Measurements from ENCODE around the gene ARHGEF12. TPM values are rescaled to one million over a fixed set of nuclear protein-coding genes. Genes with fewer than 3 reads are reported as not detected.

Gene ARHGEF12
- total RNA-seq, 4 donors from 2014 or later = 52.9 to 77.3 (median 61.4) TPM

DNA sequence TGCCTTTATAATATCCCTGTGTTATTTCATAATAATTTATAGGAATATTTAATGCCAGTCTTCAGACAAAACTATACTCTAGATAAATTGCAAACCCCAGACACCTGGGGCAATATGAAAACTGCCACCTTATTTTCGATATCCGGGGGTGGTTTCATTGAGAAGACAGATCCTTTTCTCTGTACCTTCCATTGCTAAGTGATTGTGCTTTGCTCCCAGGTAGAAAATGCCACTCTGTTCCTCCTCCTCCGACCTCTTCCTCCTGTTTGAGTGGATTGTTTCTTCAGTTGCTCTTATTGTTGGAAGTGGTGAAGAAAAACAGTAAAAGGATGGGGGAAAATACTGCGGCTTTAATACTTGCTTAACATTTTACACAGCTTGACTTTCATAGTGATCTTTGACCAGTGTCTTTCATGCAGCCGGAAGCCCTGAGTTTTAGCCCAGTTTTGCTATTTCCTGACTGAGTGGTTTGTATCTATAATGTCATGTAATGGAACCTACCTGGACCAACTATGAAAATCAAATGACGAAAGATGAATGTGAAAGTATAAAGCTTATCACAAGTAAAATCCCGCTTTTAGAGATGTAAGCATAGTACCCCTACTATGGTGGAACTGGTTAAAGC lies 169.7 kb downstream of the ARHGEF12 start:
- Histone ChIP-seq H3K36me3 (no peaks in the 10 kb centered on the region), H3K4me1 (no peaks in the 10 kb centered on the region), H3K27ac (no peak overlapping the region), H3K27me3 (peaks cover 14 to 37% (median 20%) of the 10 kb centered on the region in 3 donors), H3K9me3 (no peaks in the 10 kb centered on the region), H3K4me3 (no peak overlapping the region)
- DNase-seq = no peak
- in situ Hi-C loops (cut with MboI; ENCODE audit: low sequenced_read_pairs in 4 of 4) (loop anchor here (10.0 to 25.0 kb wide), 6 partner anchors 179 to 681 kb away; partner anchors contain the start of gene TECTA (in 2 of the 4)), intact Hi-C loops (cut with DNase I; ENCODE audit: low total_unique reads) (loop anchor here (10.0 kb wide), 1 partner anchor 299 kb away; no protein-coding TSS in a partner anchor)
- ATAC-seq = no peak
- TF ChIP-seq CTCF (IDR thresholded peaks at IDR 0.05 in 4 of 5, conservative IDR thresholded peaks at IDR 0.05 in 1 of 5) = no peak
- no peak for TF ChIP-seq POLR2A (IDR thresholded peaks at IDR 0.05)

DNA sequence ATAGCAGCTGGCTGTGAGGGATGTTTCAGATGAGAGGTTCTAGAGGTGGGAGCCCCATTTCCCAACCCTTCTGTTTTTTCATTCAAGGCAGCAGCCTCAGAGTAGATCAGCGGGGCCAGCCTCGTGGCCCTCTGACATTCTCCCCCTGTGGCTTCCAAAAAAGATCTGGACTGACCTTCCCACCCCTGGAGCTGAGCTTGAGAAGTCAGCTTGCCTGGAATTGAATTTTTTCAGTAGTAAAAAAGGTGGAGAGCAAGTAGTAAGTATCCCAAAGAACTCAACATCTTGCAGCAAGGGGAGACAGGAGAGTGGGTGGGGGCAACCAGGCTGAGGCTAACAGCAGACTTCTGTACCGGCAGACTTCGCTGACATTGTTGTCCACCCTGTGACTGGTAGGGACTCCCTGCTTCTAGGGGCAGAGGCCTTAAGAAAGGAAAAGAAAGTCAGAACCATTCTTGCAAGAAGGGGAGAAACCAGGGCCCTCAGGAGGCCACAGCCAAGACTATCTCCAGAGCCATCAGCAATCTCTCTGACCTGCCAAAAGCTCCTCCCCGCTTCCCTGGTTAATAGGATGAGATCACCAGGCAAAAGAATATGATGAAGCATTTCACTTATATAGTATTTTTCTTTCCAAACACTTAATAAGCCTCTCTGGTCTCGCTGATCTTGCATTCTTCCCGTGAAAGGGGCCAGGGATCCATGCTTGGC lies 173.3 kb downstream of the ARHGEF12 start:
- DNase-seq (no peak), ATAC-seq (no peak)
- in situ Hi-C loops (cut with MboI; ENCODE audit: low sequenced_read_pairs in 4 of 4) (loop anchor here (10.0 to 25.0 kb wide), 7 partner anchors 175 to 685 kb away; partner anchors contain the start of gene TECTA (in 2 of the 4)), intact Hi-C loops (cut with DNase I; ENCODE audit: low total_unique reads) (loop anchor here (10.0 kb wide), 1 partner anchor 295 kb away; no protein-coding TSS in a partner anchor)
- TF ChIP-seq CTCF (IDR thresholded peaks at IDR 0.05 in 4 of 5, conservative IDR thresholded peaks at IDR 0.05 in 1 of 5) (no peak), POLR2A (IDR thresholded peaks at IDR 0.05) (no peak)
- Histone ChIP-seq H3K27me3 (peaks cover 18 to 31% (median 25%) of the 10 kb centered on the region in 3 donors), H3K27ac (no peak overlapping the region), H3K9me3 (no peaks in the 10 kb centered on the region), H3K4me3 (no peak overlapping the region), H3K36me3 (no peaks in the 10 kb centered on the region), H3K4me1 (no peaks in the 10 kb centered on the region)

- Histone ChIP-seq H3K27ac (no peak overlapping the region), H3K9me3 (no peaks in the 10 kb centered on the region), H3K36me3 (no peaks in the 10 kb centered on the region), H3K4me3 (peak overlapping the region in 1 of 4 donors; percentile 27), H3K27me3 (peaks cover 11 to 28% (median 16%) of the 10 kb centered on the region in 3 donors), H3K4me1 (no peaks in the 10 kb centered on the region)
- ATAC-seq = no peak
- intact Hi-C loops (cut with DNase I; ENCODE audit: low total_unique reads) = loop anchor here (1.0 kb wide), 4 partner anchors 175 to 684 kb away; no protein-coding TSS in a partner anchor
- no peak for DNase-seq
- no peak for TF ChIP-seq CTCF (IDR thresholded peaks at IDR 0.05 in 4 of 5, conservative IDR thresholded peaks at IDR 0.05 in 1 of 5)
- no peak for TF ChIP-seq POLR2A (IDR thresholded peaks at IDR 0.05)
- in situ Hi-C loops (cut with MboI; ENCODE audit: low sequenced_read_pairs in 4 of 4) = loop anchor here (10.0 to 25.0 kb wide), 6 partner anchors 174 to 684 kb away; partner anchors contain the start of gene TECTA (in 2 of the 4)
Observed at GRCh38 chr11:120510406-120511115, 174.3 kb downstream of the ARHGEF12 start.

- Histone ChIP-seq H3K27me3 (peaks cover 10 to 24% (median 11%) of the 10 kb centered on the region in 3 donors), H3K4me1 (no peaks in the 10 kb centered on the region), H3K9me3 (no peaks in the 10 kb centered on the region), H3K36me3 (no peaks in the 10 kb centered on the region), H3K27ac (no peak within 1 kb of the TSS), H3K4me3 (peak within 1 kb of the TSS in 3 of 4 donors; percentile 27 to 38 (median 31))
- DNase-seq (peak; percentile 53 to 70), ATAC-seq (peak; percentile 87 to 88)
- TF ChIP-seq CTCF (IDR thresholded peaks at IDR 0.05 in 4 of 5, conservative IDR thresholded peaks at IDR 0.05 in 1 of 5) (peak; percentile 87 to 93 (median 90)), POLR2A (IDR thresholded peaks at IDR 0.05) (no peak)
- intact Hi-C loops (cut with DNase I; ENCODE audit: low total_unique reads) (loop anchor here (1.0 kb wide), 4 partner anchors 174 to 683 kb away; no protein-coding TSS in a partner anchor), in situ Hi-C loops (cut with MboI; ENCODE audit: low sequenced_read_pairs in 4 of 4) (loop anchor here (10.0 to 25.0 kb wide), 6 partner anchors 174 to 684 kb away; partner anchors contain the start of gene TECTA (in 2 of the 4))
Observed at GRCh38 chr11:120511116-120511819, 175.1 kb downstream of the ARHGEF12 start, which contains the start of gene GRIK4. Gene GRIK4, plus strand, starts transcription at chr11:120511748. Its CDS starts 148,571 bp downstream, at chr11:120660319.
